ENCODE measurements around the gene PDE11A.

DNA sequence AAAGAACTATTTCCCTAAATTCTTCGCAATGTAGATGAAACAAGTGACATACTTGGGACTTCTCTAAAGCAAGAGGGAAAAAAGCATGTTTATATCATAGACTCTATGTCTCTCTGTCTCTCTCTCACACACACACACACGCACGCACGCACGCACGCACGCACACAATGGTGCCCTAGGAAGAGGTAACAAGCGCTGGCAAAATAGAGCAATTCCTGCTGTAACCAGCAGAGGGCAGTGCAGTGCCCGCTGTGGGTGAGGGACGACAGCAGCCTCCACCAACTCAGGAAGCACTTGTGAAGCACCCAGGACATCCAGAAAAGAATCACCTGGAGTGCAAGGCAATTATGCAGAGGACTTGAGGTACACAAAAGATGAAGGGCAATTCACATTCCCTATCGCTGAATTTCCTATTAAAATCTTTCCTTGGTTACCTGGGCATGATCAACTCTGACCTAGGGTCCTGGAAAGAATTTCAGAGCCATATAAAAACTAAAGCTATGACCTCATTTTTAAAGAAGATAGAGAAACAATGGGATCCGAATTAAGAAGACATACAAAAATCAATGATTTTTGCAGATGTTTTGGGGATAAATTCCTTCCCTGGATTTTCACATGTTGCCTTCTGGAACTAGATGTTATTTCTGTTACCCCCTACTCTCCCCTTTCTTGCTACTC lies 166.4 kb downstream of the PDE11A start:
- TF ChIP-seq, protein P1, sequence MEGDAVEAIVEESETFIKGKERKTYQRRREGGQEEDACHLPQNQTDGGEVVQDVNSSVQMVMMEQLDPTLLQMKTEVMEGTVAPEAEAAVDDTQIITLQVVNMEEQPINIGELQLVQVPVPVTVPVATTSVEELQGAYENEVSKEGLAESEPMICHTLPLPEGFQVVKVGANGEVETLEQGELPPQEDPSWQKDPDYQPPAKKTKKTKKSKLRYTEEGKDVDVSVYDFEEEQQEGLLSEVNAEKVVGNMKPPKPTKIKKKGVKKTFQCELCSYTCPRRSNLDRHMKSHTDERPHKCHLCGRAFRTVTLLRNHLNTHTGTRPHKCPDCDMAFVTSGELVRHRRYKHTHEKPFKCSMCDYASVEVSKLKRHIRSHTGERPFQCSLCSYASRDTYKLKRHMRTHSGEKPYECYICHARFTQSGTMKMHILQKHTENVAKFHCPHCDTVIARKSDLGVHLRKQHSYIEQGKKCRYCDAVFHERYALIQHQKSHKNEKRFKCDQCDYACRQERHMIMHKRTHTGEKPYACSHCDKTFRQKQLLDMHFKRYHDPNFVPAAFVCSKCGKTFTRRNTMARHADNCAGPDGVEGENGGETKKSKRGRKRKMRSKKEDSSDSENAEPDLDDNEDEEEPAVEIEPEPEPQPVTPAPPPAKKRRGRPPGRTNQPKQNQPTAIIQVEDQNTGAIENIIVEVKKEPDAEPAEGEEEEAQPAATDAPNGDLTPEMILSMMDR (IDR thresholded peaks at IDR 0.05; ENCODE audit: insufficient read depth, low read length, poor library complexity, severe bottlenecking) = peak; percentile 92
- no peak for TF ChIP-seq EZH2phosphoT487 (conservative IDR thresholded peaks at IDR 0.05; ENCODE audit: low read length)

Data from SU-DHL-6 (cell line).